ENCODE results near the gene POLE.

- TF ChIP-seq TAF1 (IDR thresholded peaks at IDR 0.05; ENCODE audit: low read depth) (no peak), YY1 (IDR thresholded peaks at IDR 0.05; ENCODE audit: low read depth) (no peak), CEBPB (IDR thresholded peaks at IDR 0.05) (no peak), EGR1 (IDR thresholded peaks at IDR 0.05) (no peak), EP300 (IDR thresholded peaks at IDR 0.05; ENCODE audit: borderline replicate concordance) (no peak), RAD21 (IDR thresholded peaks at IDR 0.05; ENCODE audit: low read depth) (no peak), TEAD4 (IDR thresholded peaks at IDR 0.05) (no peak), CREB1 (IDR thresholded peaks at IDR 0.05; ENCODE audit: low read depth) (no peak)
- TF ChIP-seq, protein P1, sequence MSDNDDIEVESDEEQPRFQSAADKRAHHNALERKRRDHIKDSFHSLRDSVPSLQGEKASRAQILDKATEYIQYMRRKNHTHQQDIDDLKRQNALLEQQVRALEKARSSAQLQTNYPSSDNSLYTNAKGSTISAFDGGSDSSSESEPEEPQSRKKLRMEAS (IDR thresholded peaks at IDR 0.05): no peak
- TF ChIP-seq, protein P2, sequence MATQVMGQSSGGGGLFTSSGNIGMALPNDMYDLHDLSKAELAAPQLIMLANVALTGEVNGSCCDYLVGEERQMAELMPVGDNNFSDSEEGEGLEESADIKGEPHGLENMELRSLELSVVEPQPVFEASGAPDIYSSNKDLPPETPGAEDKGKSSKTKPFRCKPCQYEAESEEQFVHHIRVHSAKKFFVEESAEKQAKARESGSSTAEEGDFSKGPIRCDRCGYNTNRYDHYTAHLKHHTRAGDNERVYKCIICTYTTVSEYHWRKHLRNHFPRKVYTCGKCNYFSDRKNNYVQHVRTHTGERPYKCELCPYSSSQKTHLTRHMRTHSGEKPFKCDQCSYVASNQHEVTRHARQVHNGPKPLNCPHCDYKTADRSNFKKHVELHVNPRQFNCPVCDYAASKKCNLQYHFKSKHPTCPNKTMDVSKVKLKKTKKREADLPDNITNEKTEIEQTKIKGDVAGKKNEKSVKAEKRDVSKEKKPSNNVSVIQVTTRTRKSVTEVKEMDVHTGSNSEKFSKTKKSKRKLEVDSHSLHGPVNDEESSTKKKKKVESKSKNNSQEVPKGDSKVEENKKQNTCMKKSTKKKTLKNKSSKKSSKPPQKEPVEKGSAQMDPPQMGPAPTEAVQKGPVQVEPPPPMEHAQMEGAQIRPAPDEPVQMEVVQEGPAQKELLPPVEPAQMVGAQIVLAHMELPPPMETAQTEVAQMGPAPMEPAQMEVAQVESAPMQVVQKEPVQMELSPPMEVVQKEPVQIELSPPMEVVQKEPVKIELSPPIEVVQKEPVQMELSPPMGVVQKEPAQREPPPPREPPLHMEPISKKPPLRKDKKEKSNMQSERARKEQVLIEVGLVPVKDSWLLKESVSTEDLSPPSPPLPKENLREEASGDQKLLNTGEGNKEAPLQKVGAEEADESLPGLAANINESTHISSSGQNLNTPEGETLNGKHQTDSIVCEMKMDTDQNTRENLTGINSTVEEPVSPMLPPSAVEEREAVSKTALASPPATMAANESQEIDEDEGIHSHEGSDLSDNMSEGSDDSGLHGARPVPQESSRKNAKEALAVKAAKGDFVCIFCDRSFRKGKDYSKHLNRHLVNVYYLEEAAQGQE (IDR thresholded peaks at IDR 0.05; ENCODE audit: low read depth): no peak
Observed at GRCh38 chr12:132631666-132632065, 55.5 kb downstream of the POLE start.

Measured in Ishikawa (cell line).